HFFc6 (cell line): ENCODE measurements around the gene SLC39A11. TPM values are rescaled to one million over a fixed set of nuclear protein-coding genes. Genes with fewer than 3 reads are reported as not detected.

Source experiments
- DNase-seq: peaks from one replicate; pipeline ENCODE4 v3.0.0-alpha.2; 2018
- H3K27ac Mint-ChIP-seq: 2 replicates; pipeline ENCODE4 v1.8.0; 2020; ENCODE audit warnings: mild to moderate bottlenecking, mixed read lengths
- H3K27me3 Mint-ChIP-seq: 2 replicates; pipeline ENCODE4 v1.8.0; 2021; ENCODE audit warnings: mild to moderate bottlenecking, moderate library complexity, mixed read lengths; ENCODE audit not compliant: insufficient read depth
- H3K36me3 Mint-ChIP-seq: 2 replicates; pipeline ENCODE4 v1.8.0; 2021; ENCODE audit warnings: low read depth, mixed read lengths
- H3K4me1 Mint-ChIP-seq: 2 replicates; pipeline ENCODE4 v1.8.0; 2020; ENCODE audit warnings: low read depth, mixed read lengths
- H3K4me3 Mint-ChIP-seq: 2 replicates; pipeline ENCODE4 v1.8.0; 2020; ENCODE audit warnings: mild to moderate bottlenecking, moderate library complexity, mixed read lengths
- H3K9me3 Mint-ChIP-seq: 2 replicates; pipeline ENCODE4 v1.8.0; 2020; ENCODE audit warnings: mild to moderate bottlenecking, mixed read lengths
- total RNA-seq, 6 experiments: library from RNA; stranded (reverse); fragmentation: NEBNext Ultra II Directional; extraction: Animal tissue kit (Norgen Biotek cat#: 25700); gene quantifications; 2 replicates in 1 of 6; 3 replicates in 5 of 6; pipeline ENCODE4 v1.2.3, GENCODE V29; 2021
- TF ChIP-seq, protein P1 (sequence below): fragments of 200-600 bp; sonication (generic); IDR thresholded peaks from 2 replicates; pipeline ENCODE4 v1.5.0; 2021; ENCODE audit warnings: antibody characterized with exemption, mild to moderate bottlenecking

SLC39A11 gene
- total RNA-seq, 6 experiments from 2014 or later, result 29.7 to 40.6 (median 34.9) TPM

- H3K4me1 Mint-ChIP-seq, result peaks cover 5% of the 10 kb centered on the region; the same call in 1 of the 2 replicates
- H3K9me3 Mint-ChIP-seq, result no peaks in the 10 kb centered on the region
- TF ChIP-seq, protein P1, sequence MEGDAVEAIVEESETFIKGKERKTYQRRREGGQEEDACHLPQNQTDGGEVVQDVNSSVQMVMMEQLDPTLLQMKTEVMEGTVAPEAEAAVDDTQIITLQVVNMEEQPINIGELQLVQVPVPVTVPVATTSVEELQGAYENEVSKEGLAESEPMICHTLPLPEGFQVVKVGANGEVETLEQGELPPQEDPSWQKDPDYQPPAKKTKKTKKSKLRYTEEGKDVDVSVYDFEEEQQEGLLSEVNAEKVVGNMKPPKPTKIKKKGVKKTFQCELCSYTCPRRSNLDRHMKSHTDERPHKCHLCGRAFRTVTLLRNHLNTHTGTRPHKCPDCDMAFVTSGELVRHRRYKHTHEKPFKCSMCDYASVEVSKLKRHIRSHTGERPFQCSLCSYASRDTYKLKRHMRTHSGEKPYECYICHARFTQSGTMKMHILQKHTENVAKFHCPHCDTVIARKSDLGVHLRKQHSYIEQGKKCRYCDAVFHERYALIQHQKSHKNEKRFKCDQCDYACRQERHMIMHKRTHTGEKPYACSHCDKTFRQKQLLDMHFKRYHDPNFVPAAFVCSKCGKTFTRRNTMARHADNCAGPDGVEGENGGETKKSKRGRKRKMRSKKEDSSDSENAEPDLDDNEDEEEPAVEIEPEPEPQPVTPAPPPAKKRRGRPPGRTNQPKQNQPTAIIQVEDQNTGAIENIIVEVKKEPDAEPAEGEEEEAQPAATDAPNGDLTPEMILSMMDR, result no peak
- H3K27ac Mint-ChIP-seq, result no peak overlapping the region
- no peak overlapping the region for H3K4me3 Mint-ChIP-seq
- no peaks in the 10 kb centered on the region; the same call in 1 of the 2 replicates for H3K27me3 Mint-ChIP-seq
- no peaks in the 10 kb centered on the region for H3K36me3 Mint-ChIP-seq
- no peak for DNase-seq
Measured at GRCh38 chr17:72865954-72866353, 226.5 kb downstream of the SLC39A11 start.

GRCh38 chr17:72863526-72864211 is 228.8 kb downstream of the SLC39A11 start:
- Mint-ChIP-seq H3K9me3 (no peaks in the 10 kb centered on the region), H3K4me3 (no peak overlapping the region), H3K36me3 (peaks cover 2% of the 10 kb centered on the region), H3K27me3 (no peaks in the 10 kb centered on the region; the same call in 1 of the 2 replicates), H3K27ac (no peak overlapping the region), H3K4me1 (peaks cover 5% of the 10 kb centered on the region; the same call in 1 of the 2 replicates)
- TF ChIP-seq, protein P1, result no peak
- no peak for DNase-seq

DNA sequence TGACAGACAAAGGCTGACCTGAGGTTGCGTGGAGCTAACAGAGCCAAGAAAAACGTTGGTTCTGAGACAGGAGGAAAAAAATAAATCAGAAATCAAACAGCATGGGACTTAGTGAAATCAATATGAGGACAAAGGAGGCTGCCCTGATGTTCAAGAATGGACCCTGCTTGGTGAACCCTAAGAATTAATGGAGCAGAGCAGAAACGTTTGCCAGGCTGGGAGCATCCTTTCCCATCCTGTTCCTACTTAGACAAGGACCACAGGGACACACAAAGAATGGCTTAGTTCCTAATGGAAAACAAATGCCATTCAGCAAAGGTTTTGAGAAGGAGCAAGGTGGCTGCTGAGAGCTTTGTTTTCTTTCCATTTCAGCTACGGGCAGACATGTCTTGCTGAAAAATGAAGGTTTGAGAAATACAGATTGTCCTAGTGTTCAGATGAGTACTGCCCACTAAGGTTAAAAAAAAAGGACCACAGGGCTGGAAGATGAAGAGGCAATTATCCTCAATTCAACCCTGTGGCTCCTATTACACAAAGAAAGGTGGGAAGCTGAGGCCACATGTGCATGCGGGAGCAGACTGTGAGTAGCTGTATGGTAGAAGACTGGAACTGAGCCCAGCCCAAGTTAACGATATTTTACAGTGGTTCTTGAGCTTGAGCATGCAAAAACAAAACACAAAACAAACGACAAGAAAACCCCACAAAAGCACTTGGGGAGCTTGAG is 230.1 kb downstream of the SLC39A11 start:
- Mint-ChIP-seq H3K27ac (no peak overlapping the region), H3K36me3 (peaks cover 7% of the 10 kb centered on the region), H3K4me1 (peaks cover 5% of the 10 kb centered on the region; the same call in 1 of the 2 replicates), H3K27me3 (no peaks in the 10 kb centered on the region; the same call in 1 of the 2 replicates), H3K4me3 (no peak overlapping the region), H3K9me3 (no peaks in the 10 kb centered on the region)
- TF ChIP-seq, protein P1, result no peak
- no peak for DNase-seq

GRCh38 chr17:72861811-72862210 is 230.7 kb downstream of the SLC39A11 start:
- H3K4me3 Mint-ChIP-seq, result no peak overlapping the region
- H3K36me3 Mint-ChIP-seq, result peaks cover 7% of the 10 kb centered on the region
- no peaks in the 10 kb centered on the region; the same call in 1 of the 2 replicates for H3K27me3 Mint-ChIP-seq
- H3K27ac Mint-ChIP-seq, result no peak overlapping the region
- H3K9me3 Mint-ChIP-seq, result no peaks in the 10 kb centered on the region
- DNase-seq, result no peak
- TF ChIP-seq, protein P1, result no peak
- H3K4me1 Mint-ChIP-seq, result peaks cover 5% of the 10 kb centered on the region; the same call in 1 of the 2 replicates

GRCh38 chr17:72860778-72861177 is 231.7 kb downstream of the SLC39A11 start:
- Mint-ChIP-seq H3K36me3 (peaks cover 7% of the 10 kb centered on the region), H3K9me3 (no peaks in the 10 kb centered on the region), H3K4me3 (no peak overlapping the region), H3K27me3 (no peaks in the 10 kb centered on the region; the same call in 1 of the 2 replicates), H3K4me1 (peaks cover 5% of the 10 kb centered on the region; the same call in 1 of the 2 replicates), H3K27ac (no peak overlapping the region)
- TF ChIP-seq, protein P1, result no peak
- DNase-seq, result no peak
